Erythroblast (primary cell): Measurements from ENCODE around the gene G0S2.

Experiments used
- DNase-seq, 2 experiments: peaks; one replicate each; lab custom pipeline; 2025; lab: John Stamatoyannopoulos, UW
- GATA1 ChIP-seq: IDR thresholded peaks from 2 replicates; pipeline ENCODE4 v1.6.1; 2011; ENCODE audit warnings: low read depth, mild to moderate bottlenecking, control low read depth, low read length, moderate library complexity
- POLR2A ChIP-seq: IDR thresholded peaks from 2 replicates; pipeline ENCODE4 v1.6.1; 2011; ENCODE audit warnings: mild to moderate bottlenecking, low read length

Gene G0S2

GRCh38 chr1:209723756-209724693, 48.8 kb downstream of the G0S2 start:
- no peak for DNase-seq
- TF ChIP-seq GATA1 (no peak), POLR2A (no peak)
